PC-3 (cell line): ENCODE measurements around the gene SPATA6L. TPM values are rescaled to one million over a fixed set of nuclear protein-coding genes. Genes with fewer than 3 reads are reported as not detected.

Experiments used
- ATAC-seq: fragments of 200-7000 bp; cut with Tn5 transposase; 2 replicates; pipeline ENCODE4 v1.9.1; 2020; ENCODE audit warnings: mild to moderate bottlenecking, moderate library complexity
- BruUV-seq: library from RNA; stranded (reverse); fragments of 400-500 nt; replicated peaks from 2 replicates; lab custom pipeline; 2021; lab: Mats Ljungman, UMichigan
- CTCF ChIA-PET: fragments of 300-600 bp; sonication (Branson Sonifier 250); formaldehyde crosslinking; loops from one replicate; lab custom pipeline; 2022; ENCODE audit warnings: antibody characterized with exemption; lab: Charles Lee
- POLR2A ChIA-PET: fragments of 300-600 bp; sonication (Branson Sonifier 250); formaldehyde crosslinking; loops from one replicate; lab custom pipeline; 2022; ENCODE audit warnings: antibody characterized with exemption; ENCODE audit not compliant: unreplicated experiment; lab: Charles Lee
- DNase-seq: peaks from one replicate; pipeline ENCODE4 v3.0.0-alpha.2; 2015
- H2AFZ ChIP-seq: fragments of 300-600 bp; sonication (generic); 2 replicates; pipeline ENCODE4 v1.6.0; 2016; ENCODE audit warnings: antibody characterized with exemption, low read length
- H3F3A ChIP-seq: fragments of 300-600 bp; sonication (generic); one replicate; pipeline ENCODE4 v1.6.0; 2017; ENCODE audit warnings: antibody characterized with exemption, low read length, control low read depth, mild to moderate bottlenecking; ENCODE audit not compliant: unreplicated experiment
- H3K27ac ChIP-seq: fragments of 300-600 bp; sonication (generic); 2 replicates; pipeline ENCODE4 v1.5.1; 2016; ENCODE audit warnings: mild to moderate bottlenecking, low read length
- H3K27me3 ChIP-seq: fragments of 300-600 bp; sonication (generic); 2 replicates; pipeline ENCODE4 v1.6.1; 2016; ENCODE audit warnings: low read length, mixed read lengths
- H3K36me3 ChIP-seq: fragments of 300-600 bp; sonication (generic); 2 replicates; pipeline ENCODE4 v1.6.1; 2016; ENCODE audit warnings: low read depth, mixed run types, low read length, mixed read lengths
- H3K4me1 ChIP-seq: fragments of 300-600 bp; sonication (generic); 2 replicates; pipeline ENCODE4 v1.5.1; 2016; ENCODE audit warnings: low read length; ENCODE audit not compliant: insufficient read depth
- H3K4me2 ChIP-seq: fragments of 300-600 bp; sonication (generic); 2 replicates; pipeline ENCODE4 v1.6.0; 2016; ENCODE audit warnings: low read length
- H3K4me3 ChIP-seq: fragments of 300-600 bp; sonication (generic); 2 replicates; pipeline ENCODE4 v1.5.1; 2016; ENCODE audit warnings: mild to moderate bottlenecking, low read length, mixed read lengths
- H3K79me2 ChIP-seq: fragments of 300-600 bp; sonication (generic); 2 replicates; pipeline ENCODE4 v1.6.1; 2017; ENCODE audit warnings: low read length, mixed read lengths
- H3K9ac ChIP-seq: fragments of 300-600 bp; sonication (generic); 2 replicates; pipeline ENCODE4 v1.6.0; 2016; ENCODE audit warnings: mild to moderate bottlenecking, low read length
- H3K9me2 ChIP-seq: fragments of 300-600 bp; sonication (generic); replicated peaks from 2 replicates; pipeline ENCODE4 v1.6.1; 2016; ENCODE audit warnings: mixed run types, low read length, mixed read lengths
- H3K9me3 ChIP-seq: fragments of 300-600 bp; sonication (generic); 2 replicates; pipeline ENCODE4 v1.6.1; 2016; ENCODE audit warnings: low read length, mixed read lengths
- H4K20me1 ChIP-seq: fragments of 300-600 bp; sonication (generic); 2 replicates; pipeline ENCODE4 v1.6.1; 2016; ENCODE audit warnings: low read length, mixed read lengths
- CTCF ChIP-seq: fragments of 300-600 bp; sonication (generic); conservative IDR thresholded peaks from 2 replicates; pipeline ENCODE4 v1.5.1; 2017; ENCODE audit warnings: antibody characterized with exemption, low read depth, mild to moderate bottlenecking, low read length
- EZH2 ChIP-seq: fragments of 300-600 bp; sonication (generic); IDR thresholded peaks from one replicate; pipeline ENCODE4 v1.6.1; 2017; ENCODE audit warnings: antibody characterized with exemption, mild to moderate bottlenecking, low read length; ENCODE audit not compliant: unreplicated experiment
- EZH2phosphoT487 ChIP-seq: fragments of 300-600 bp; sonication (generic); IDR thresholded peaks from 2 replicates; pipeline ENCODE4 v1.6.1; 2018; ENCODE audit warnings: mild to moderate bottlenecking, antibody characterized with exemption, low read length, borderline replicate concordance
- intact Hi-C: fragments of 100-400 bp; cut with micrococcal nuclease; formaldehyde crosslinking; loops from 2 replicates; pipeline ENCODE4 v1.9.0; 2023
- total RNA-seq: library from RNA; depleted of rRNA; stranded (reverse); fragments of >200 nt; gene quantifications from 2 replicates; pipeline ENCODE4 v1.2.3, GENCODE V29; 2014

Gene SPATA6L
- total RNA-seq, 1 experiment from 2014 or later = not detected

- no peaks in the 10 kb centered on the region for H3K79me2 ChIP-seq
- no peak overlapping the region for H3K4me3 ChIP-seq
- H3K36me3 ChIP-seq = no peaks in the 10 kb centered on the region
- TF ChIP-seq EZH2phosphoT487 (no peak), CTCF (peak; percentile 72)
- POLR2A ChIA-PET = no interaction called here
- CTCF ChIA-PET = interaction anchor here (0.8 kb wide), 1 partner anchor 10 kb away, joined by 3 read pairs; no protein-coding TSS in a partner anchor
- H3K27me3 ChIP-seq = no peaks in the 10 kb centered on the region
- H3K9me3 ChIP-seq = no peaks in the 10 kb centered on the region
- no peaks in the 10 kb centered on the region for H3F3A ChIP-seq
- no peaks in the 10 kb centered on the region for H3K4me1 ChIP-seq
- no peaks in the 10 kb centered on the region for H4K20me1 ChIP-seq
- intact Hi-C loops = loop anchor here (1.0 kb wide), 2 partner anchors 57 to 146 kb away; no protein-coding TSS in a partner anchor
- BruUV-seq = no TSS peak
- H3K9ac ChIP-seq = no peak overlapping the region
- ATAC-seq (peak; percentile 90), DNase-seq (peak; percentile 86)
- H2AFZ ChIP-seq = no peak overlapping the region
- no peak overlapping the region for H3K4me2 ChIP-seq
- no peaks in the 10 kb centered on the region for H3K9me2 ChIP-seq
- no peak overlapping the region for H3K27ac ChIP-seq
Observed at GRCh38 chr9:4604678-4605095, 61.6 kb downstream of the SPATA6L start.

GRCh38 chr9:4603830-4604229 is 62.5 kb downstream of the SPATA6L start:
- H3F3A ChIP-seq = no peaks in the 10 kb centered on the region
- intact Hi-C loops = loop anchor here (1.0 kb wide), 2 partner anchors 57 to 146 kb away; no protein-coding TSS in a partner anchor
- no peaks in the 10 kb centered on the region for H4K20me1 ChIP-seq
- H3K4me2 ChIP-seq = no peak overlapping the region
- TF ChIP-seq EZH2 (no peak), EZH2phosphoT487 (no peak), CTCF (no peak)
- no peak overlapping the region for H2AFZ ChIP-seq
- H3K27ac ChIP-seq = no peak overlapping the region
- no peak overlapping the region for H3K9ac ChIP-seq
- H3K79me2 ChIP-seq = no peaks in the 10 kb centered on the region
- no peak overlapping the region for H3K4me3 ChIP-seq
- H3K4me1 ChIP-seq = no peaks in the 10 kb centered on the region
- no peaks in the 10 kb centered on the region for H3K27me3 ChIP-seq
- no peaks in the 10 kb centered on the region for H3K9me3 ChIP-seq
- BruUV-seq = no TSS peak
- ChIA-PET CTCF (no interaction called here), POLR2A (no interaction called here)
- no peaks in the 10 kb centered on the region for H3K36me3 ChIP-seq
- DNase-seq = no peak
- ATAC-seq = no peak
- H3K9me2 ChIP-seq = no peaks in the 10 kb centered on the region

GRCh38 chr9:4600368-4600767 is 65.9 kb downstream of the SPATA6L start:
- Histone ChIP-seq H4K20me1 (no peaks in the 10 kb centered on the region), H3K9me2 (no peaks in the 10 kb centered on the region), H3K27ac (no peak overlapping the region), H3K4me3 (no peak overlapping the region), H3K79me2 (no peaks in the 10 kb centered on the region), H3K4me2 (no peak overlapping the region), H3K36me3 (no peaks in the 10 kb centered on the region), H3F3A (no peaks in the 10 kb centered on the region), H3K4me1 (no peaks in the 10 kb centered on the region), H3K9ac (no peak overlapping the region), H3K27me3 (no peaks in the 10 kb centered on the region), H3K9me3 (no peaks in the 10 kb centered on the region), H2AFZ (no peak overlapping the region)
- intact Hi-C loops = no loop called here
- no TSS peak for BruUV-seq
- TF ChIP-seq CTCF (no peak), EZH2phosphoT487 (no peak), EZH2 (no peak)
- DNase-seq (no peak), ATAC-seq (no peak)
- ChIA-PET CTCF (no interaction called here), POLR2A (no interaction called here)
